Endothelial cell of umbilical vein (primary cell): Measurements from ENCODE around the gene SLC38A11. TPM values are rescaled to one million over a fixed set of nuclear protein-coding genes. Genes with fewer than 3 reads are reported as not detected.

Experiments used
- BruUV-seq: library from RNA; stranded (reverse); fragments of 400-500 nt; replicated peaks from 2 replicates; lab custom pipeline; 2021; lab: Mats Ljungman, UMichigan
- CTCF ChIA-PET: fragments of 300-600, 350-600 bp; sonication (Branson Sonifier 250); formaldehyde crosslinking; loops from one replicate; lab custom pipeline; 2021; ENCODE audit warnings: antibody characterized with exemption, inconsistent platforms; lab: Charles Lee
- POLR2A ChIA-PET: fragments of 300-600, 350-600 bp; sonication (Branson Sonifier 250); formaldehyde crosslinking; loops from one replicate; lab custom pipeline; 2021; ENCODE audit warnings: antibody characterized with exemption, inconsistent platforms; lab: Charles Lee
- DNase-seq: peaks from one replicate; pipeline ENCODE4 v3.0.0-alpha.2; 2011; ENCODE audit warnings: low read depth, low spot score
- FAIRE-seq: peaks from 2 replicates; lab custom pipeline; 2011; peaks lifted over from hg19 to GRCh38; lab: Jason Lieb, UNC
- H2AFZ ChIP-seq: 2 replicates; pipeline ENCODE4 v1.6.0; 2012; ENCODE audit warnings: low read depth, low read length, control low read depth, inconsistent platforms
- H3K27ac ChIP-seq: 2 replicates; pipeline ENCODE4 v1.5.1; 2011; ENCODE audit warnings: low read depth, mild to moderate bottlenecking, control low read depth, low read length, moderate library complexity; ENCODE audit not compliant: insufficient read depth
- H3K27me3 ChIP-seq, 2 experiments: 2 replicates each; pipeline versions ENCODE4 v1.6.0 to v1.6.1; 2011; ENCODE audit warnings: low read length in 2 of 2, mixed read lengths in 1 of 2; ENCODE audit not compliant: control insufficient read depth in 2 of 2, insufficient read depth in 2 of 2
- H3K36me3 ChIP-seq, 2 experiments: 2 replicates in 1 of 2; 3 replicates in 1 of 2; pipeline ENCODE4 v1.5.1; 2011; ENCODE audit warnings: low read length in 2 of 2, mild to moderate bottlenecking in 1 of 2, moderate library complexity in 1 of 2; ENCODE audit not compliant: control insufficient read depth in 2 of 2, insufficient read depth in 2 of 2; ENCODE audit errors: extremely low read depth in 1 of 2
- H3K4me1 ChIP-seq: 3 replicates; pipeline ENCODE4 v1.5.1; 2011; ENCODE audit warnings: mild to moderate bottlenecking, low read length; ENCODE audit not compliant: control insufficient read depth, insufficient read depth; ENCODE audit errors: extremely low read depth
- H3K4me2 ChIP-seq: 2 replicates; pipeline ENCODE4 v1.6.1; 2011; ENCODE audit warnings: low read length, control low read depth, mixed read lengths; ENCODE audit not compliant: insufficient read depth
- H3K4me3 ChIP-seq, 3 experiments: fragments of 200-600 bp in 1 of 3; sonication (generic), shearing (Covaris generic) in 1 of 3; replicated peaks in 1 of 3; 2 replicates each; pipeline ENCODE4 v1.5.1; 2011 to 2016; ENCODE audit warnings: control low read depth in 3 of 3, low read length in 3 of 3, mild to moderate bottlenecking in 2 of 3, inconsistent platforms in 1 of 3, low read depth in 1 of 3, moderate library complexity in 1 of 3; ENCODE audit not compliant: insufficient read depth in 1 of 3
- H3K79me2 ChIP-seq: 2 replicates; pipeline ENCODE4 v1.6.0; 2012; ENCODE audit warnings: low read length, inconsistent platforms; ENCODE audit not compliant: control insufficient read depth, insufficient read depth
- H3K9ac ChIP-seq: replicated peaks from 2 replicates; pipeline ENCODE3; 2011; ENCODE audit warnings: low read length, control low read depth; ENCODE audit not compliant: insufficient read depth; ENCODE audit errors: extremely low read depth
- H3K9me1 ChIP-seq: replicated peaks from 3 replicates; pipeline ENCODE4 v1.6.0; 2011; ENCODE audit warnings: mild to moderate bottlenecking, low read length; ENCODE audit not compliant: control insufficient read depth, insufficient read depth; ENCODE audit errors: extremely low read depth
- H3K9me3 ChIP-seq: replicated peaks from 2 replicates; pipeline ENCODE4 v1.5.1; 2012; ENCODE audit warnings: low read length, inconsistent platforms; ENCODE audit not compliant: control insufficient read depth, insufficient read depth
- H4K20me1 ChIP-seq: replicated peaks from 2 replicates; pipeline ENCODE3; 2011; ENCODE audit warnings: mild to moderate bottlenecking, low read length; ENCODE audit not compliant: control insufficient read depth, insufficient read depth; ENCODE audit errors: extremely low read depth
- EZH2 ChIP-seq: IDR thresholded peaks from 2 replicates; pipeline ENCODE4 v1.6.1; 2012; ENCODE audit warnings: borderline replicate concordance, low read depth, mild to moderate bottlenecking, moderate library complexity, low read length, inconsistent platforms; ENCODE audit not compliant: severe bottlenecking
- FOS ChIP-seq: IDR thresholded peaks from 2 replicates; pipeline ENCODE4 v1.6.1; 2011; ENCODE audit warnings: mild to moderate bottlenecking, low read length, moderate library complexity, borderline replicate concordance; ENCODE audit not compliant: insufficient read depth
- GATA2 ChIP-seq: IDR thresholded peaks from 2 replicates; pipeline ENCODE4 v1.7.0; 2011; ENCODE audit warnings: low read depth, mild to moderate bottlenecking, moderate library complexity, mixed read lengths, low read length; ENCODE audit not compliant: insufficient read length, insufficient read depth
- JUN ChIP-seq: IDR thresholded peaks from 2 replicates; pipeline ENCODE4 v1.6.1; 2011; ENCODE audit warnings: borderline replicate concordance, low read depth; ENCODE audit not compliant: insufficient read length, insufficient read depth
- MAX ChIP-seq: IDR thresholded peaks from 2 replicates; pipeline ENCODE4 v1.6.1; 2011; ENCODE audit not compliant: insufficient read depth, insufficient read length
- MYC ChIP-seq: IDR thresholded peaks from one replicate; pipeline ENCODE4 v1.6.1; 2011; ENCODE audit warnings: mild to moderate bottlenecking, low read depth, low read length
- POLR2A ChIP-seq: IDR thresholded peaks from 2 replicates; pipeline ENCODE4 v1.6.1; 2012; ENCODE audit warnings: low read depth, mild to moderate bottlenecking, control low read depth, low read length
- POLR2AphosphoS5 ChIP-seq: IDR thresholded peaks from 2 replicates; pipeline ENCODE4 v1.6.1; 2012; ENCODE audit warnings: low read depth, mild to moderate bottlenecking, control low read depth, low read length, moderate library complexity; ENCODE audit not compliant: insufficient read depth
- dilution Hi-C: fragments of 300-500 bp; cut with MboI; formaldehyde crosslinking; loops from one replicate; pipeline ENCODE4 v1.15.0; 2019; ENCODE audit warnings: low sequenced_read_pairs; ENCODE audit not compliant: extremely low pct_ligation_motif_present
- intact Hi-C: fragments of 100-400 bp; cut with micrococcal nuclease; formaldehyde crosslinking; loops from one replicate; pipeline ENCODE4 v1.10.0; 2022
- polyA plus RNA-seq, 4 experiments: library from polyadenylated mRNA; depleted of rRNA in 3 of 4; stranded (reverse) in 3 of 4; unstranded in 1 of 4; fragments of >200 nt; gene quantifications; 2 replicates each; pipeline versions ENCODE4 v1.2.1 to v1.2.3, GENCODE V29; 2011 to 2012; ENCODE audit warnings: missing spikeins in 1 of 4
- total RNA-seq: library from RNA; stranded (reverse); gene quantifications from 2 replicates; pipeline ENCODE4 v1.2.3, GENCODE V29; 2021
- TF ChIP-seq, protein P1 (sequence below), 2 donors: IDR thresholded peaks; 1 replicate in 1 of 2; 2 replicates in 1 of 2; pipeline ENCODE4 v1.5.1; 2011; ENCODE audit warnings: low read length in 2 of 2, mild to moderate bottlenecking in 2 of 2, moderate library complexity in 2 of 2, control low read depth in 1 of 2, inconsistent platforms in 1 of 2, low read depth in 1 of 2; ENCODE audit not compliant: insufficient read depth in 1 of 2; ENCODE audit errors: extremely low read depth in 1 of 2

Gene SLC38A11
- total and polyA plus RNA-seq, 2 donors (not counting 3 experiments of a cell fraction or from before 2014, with no cell fraction given), result not detected

DNA sequence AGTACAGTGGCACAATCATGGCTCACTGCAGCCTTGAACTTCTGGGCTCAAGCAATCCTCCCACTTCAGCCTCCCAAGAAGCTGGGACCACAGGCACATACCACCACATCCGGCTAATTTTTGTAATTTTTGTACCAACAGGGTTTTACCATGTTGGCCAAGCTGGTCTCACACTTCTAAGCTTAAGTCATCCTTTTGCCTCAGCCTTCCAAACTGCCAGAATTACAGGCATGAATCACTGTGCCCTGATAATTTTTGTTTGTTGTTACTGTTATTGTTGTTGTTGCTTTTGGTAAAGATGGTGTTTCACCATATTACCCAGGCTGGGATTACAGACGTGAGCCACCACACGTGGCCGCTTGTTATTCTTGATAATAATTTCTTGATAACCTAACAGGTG, 103.2 kb downstream of the SLC38A11 start:
- ChIA-PET CTCF (interaction anchor here (1.9 kb wide), 1 partner anchor 10 kb away, joined by 4 read pairs; the partner anchor contains the start of gene COBLL1), POLR2A (no interaction called here)

More for the DNA sequence above, 103.2 kb downstream of the SLC38A11 start:
- Histone ChIP-seq H3K9me1 (no peaks in the 10 kb centered on the region), H3K4me3 (no peak overlapping the region), H3K27ac (no peak overlapping the region), H4K20me1 (no peaks in the 10 kb centered on the region), H2AFZ (no peak overlapping the region), H3K4me2 (no peak overlapping the region), H3K36me3 (no peaks in the 10 kb centered on the region), H3K9me3 (no peaks in the 10 kb centered on the region), H3K4me1 (no peaks in the 10 kb centered on the region), H3K27me3 (no peaks in the 10 kb centered on the region), H3K9ac (no peak overlapping the region), H3K79me2 (no peaks in the 10 kb centered on the region)
- no peak for TF ChIP-seq FOS
- TF ChIP-seq POLR2AphosphoS5, result no peak
- no peak for TF ChIP-seq POLR2A
- no peak for TF ChIP-seq JUN
- no peak for TF ChIP-seq GATA2
- no peak for TF ChIP-seq EZH2
- TF ChIP-seq MYC, result no peak
- no peak for TF ChIP-seq MAX
- TF ChIP-seq, protein P1, sequence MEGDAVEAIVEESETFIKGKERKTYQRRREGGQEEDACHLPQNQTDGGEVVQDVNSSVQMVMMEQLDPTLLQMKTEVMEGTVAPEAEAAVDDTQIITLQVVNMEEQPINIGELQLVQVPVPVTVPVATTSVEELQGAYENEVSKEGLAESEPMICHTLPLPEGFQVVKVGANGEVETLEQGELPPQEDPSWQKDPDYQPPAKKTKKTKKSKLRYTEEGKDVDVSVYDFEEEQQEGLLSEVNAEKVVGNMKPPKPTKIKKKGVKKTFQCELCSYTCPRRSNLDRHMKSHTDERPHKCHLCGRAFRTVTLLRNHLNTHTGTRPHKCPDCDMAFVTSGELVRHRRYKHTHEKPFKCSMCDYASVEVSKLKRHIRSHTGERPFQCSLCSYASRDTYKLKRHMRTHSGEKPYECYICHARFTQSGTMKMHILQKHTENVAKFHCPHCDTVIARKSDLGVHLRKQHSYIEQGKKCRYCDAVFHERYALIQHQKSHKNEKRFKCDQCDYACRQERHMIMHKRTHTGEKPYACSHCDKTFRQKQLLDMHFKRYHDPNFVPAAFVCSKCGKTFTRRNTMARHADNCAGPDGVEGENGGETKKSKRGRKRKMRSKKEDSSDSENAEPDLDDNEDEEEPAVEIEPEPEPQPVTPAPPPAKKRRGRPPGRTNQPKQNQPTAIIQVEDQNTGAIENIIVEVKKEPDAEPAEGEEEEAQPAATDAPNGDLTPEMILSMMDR (IDR thresholded peaks at IDR 0.05; ENCODE audit: extremely low read depth in 1 of 2, insufficient read depth in 1 of 2, low read depth in 1 of 2, low read length in 2 of 2), result no peak
- FAIRE-seq (no peak), DNase-seq (no peak)
- BruUV-seq, result no TSS peak
- dilution Hi-C loops, result no loop called here
- intact Hi-C loops, result no loop called here
